Spleen (tissue), 11 donors: Measurements from ENCODE around the gene REXO5. TPM values are rescaled to one million over a fixed set of nuclear protein-coding genes. Genes with fewer than 3 reads are reported as not detected.

Experiments
- DNase-seq: peaks from one replicate; pipeline ENCODE4 v3.0.0-alpha.2; 2020
- H3K27ac ChIP-seq, 8 donors: fragments of 200-600 bp; sonication (generic) in 7 of 8; 1 replicate in 4 of 8; 2 replicates in 4 of 8; pipeline versions ENCODE4 v1.5.0 to v1.8.0; 2016 to 2021; ENCODE audit warnings: inconsistent platforms in 4 of 8, mild to moderate bottlenecking in 4 of 8, moderate library complexity in 1 of 8
- H3K27me3 ChIP-seq, 7 donors: fragments of 200-600 bp; sonication (generic) in 6 of 7; replicated peaks in 1 of 7; 1 replicate in 4 of 7; 2 replicates in 3 of 7; pipeline versions ENCODE4 v1.5.0 to v1.8.0; 2016 to 2021; ENCODE audit warnings: inconsistent platforms in 3 of 7, mild to moderate bottlenecking in 1 of 7
- H3K36me3 ChIP-seq, 6 donors: fragments of 200-600 bp; sonication (generic) in 5 of 6; 1 replicate in 4 of 6; 2 replicates in 2 of 6; pipeline versions ENCODE4 v1.5.0 to v1.8.0; 2016 to 2021; ENCODE audit warnings: inconsistent platforms in 2 of 6
- H3K4me1 ChIP-seq, 6 donors: fragments of 200-600 bp; sonication (generic) in 5 of 6; 1 replicate in 3 of 6; 2 replicates in 3 of 6; pipeline versions ENCODE4 v1.5.0 to v1.8.0; 2016 to 2021; ENCODE audit warnings: inconsistent platforms in 3 of 6
- H3K4me3 ChIP-seq, 8 donors: fragments of 200-600 bp; sonication (generic) in 7 of 8; 1 replicate in 4 of 8; 2 replicates in 4 of 8; pipeline versions ENCODE4 v1.5.0 to v1.8.0; 2016 to 2021; ENCODE audit warnings: inconsistent platforms in 4 of 8, mild to moderate bottlenecking in 4 of 8, moderate library complexity in 2 of 8
- H3K9me3 ChIP-seq, 8 donors: fragments of 200-600 bp; sonication (generic) in 7 of 8; 1 replicate in 4 of 8; 2 replicates in 4 of 8; pipeline versions ENCODE4 v1.5.0 to v1.8.0; 2016 to 2021; ENCODE audit warnings: inconsistent platforms in 4 of 8
- POLR2A ChIP-seq, 3 donors: fragments of 450-650 bp; IDR thresholded peaks; one replicate each; pipeline ENCODE4 v1.5.1; 2017; ENCODE audit warnings: antibody characterized with exemption in 3 of 3, mild to moderate bottlenecking in 1 of 3
- POLR2AphosphoS5 ChIP-seq, 3 donors: sonication (generic); formaldehyde crosslinking; IDR thresholded peaks; one replicate each; pipeline ENCODE4 v1.5.1; 2017; ENCODE audit warnings: antibody characterized with exemption in 3 of 3
- WGBS, 5 donors: extraction: QIAGEN DNeasy Blood & Tissue Kit in 3 of 5; methylation state at CpG; one replicate each; pipeline versions ENCODE4 v1.1.5 to v1.1.7; 2013 to 2018; 5-methylcytosine and 5-hydroxymethylcytosine counted together
- intact Hi-C: fragments of 100-400 bp; cut with DNase I; formaldehyde crosslinking; loops from one replicate; pipeline ENCODE4 v1.15.0; 2023; ENCODE audit warnings: low total_unique reads
- polyA plus RNA-seq, 3 donors: library from polyadenylated mRNA; stranded (reverse); fragments of 200-250 nt; gene quantifications; one replicate each; pipeline ENCODE4 v1.2.1, GENCODE V29; 2013
- total RNA-seq, 7 donors: library from RNA; depleted of rRNA in 3 of 7; stranded (reverse); fragments of >200 nt in 3 of 7; fragmentation: NEBNext Ultra II Directional in 4 of 7; extraction: Animal tissue kit (Norgen Biotek cat#: 25700) in 4 of 7; gene quantifications; one replicate each; pipeline versions ENCODE4 v1.1.0 to v1.2.1, GENCODE V29; 2016 to 2021
- TF ChIP-seq, protein P1 (sequence below), 11 experiments: fragments of 200-600 bp in 7 of 11; fragments of 450-650 bp in 4 of 11; sonication (generic) in 4 of 11; IDR thresholded peaks in 8 of 11; conservative IDR thresholded peaks in 3 of 11; 1 replicate in 7 of 11; 2 replicates in 4 of 11; pipeline versions ENCODE4 v1.4.0 to v1.8.0; 2016 to 2021; ENCODE audit warnings: antibody characterized with exemption in 11 of 11, inconsistent platforms in 4 of 11, mild to moderate bottlenecking in 1 of 11
- donor health status: healthy with polysubstance abuse.
- donor health status: DM: no; HTN: no; CAD: no; lungs with moderate emphysema.
- donor health status: DM: no; HTN: no; CAD: no.
- donor health status: Bipolar disorder and iron deficiency.
- donor health status: healthy.
- donor health status: DM: no; HTN: no; CAD: no.
- donor health status: DM: yes; HTN: yes; CAD: no.

REXO5 gene
- total and polyA plus RNA-seq, 10 donors, result 0.46 to 3.7 (median 1.5) TPM

GRCh38 chr16:20851601-20852000 is 45.3 kb downstream of the REXO5 start:
- Histone ChIP-seq H3K27me3 (no peaks in the 10 kb centered on the region), H3K36me3 (peaks cover 0 to 22% (median 3%) of the 10 kb centered on the region in 6 donors), H3K9me3 (no peaks in the 10 kb centered on the region), H3K4me1 (peaks cover 0 to 32% (median 14%) of the 10 kb centered on the region in 6 donors), H3K4me3 (no peak overlapping the region), H3K27ac (peak overlapping the region in 4 of 8 donors; percentile 37 to 62 (median 50))
- intact Hi-C loops, result loop anchor here (5.0 kb wide), 1 partner anchor 231 kb away; no protein-coding TSS in a partner anchor
- DNase-seq, result no peak
- TF ChIP-seq POLR2A (IDR thresholded peaks at IDR 0.05) (no peak), POLR2AphosphoS5 (IDR thresholded peaks at IDR 0.05) (peak in 2 of 3 donors; percentile 9 to 70)
- TF ChIP-seq, protein P1, sequence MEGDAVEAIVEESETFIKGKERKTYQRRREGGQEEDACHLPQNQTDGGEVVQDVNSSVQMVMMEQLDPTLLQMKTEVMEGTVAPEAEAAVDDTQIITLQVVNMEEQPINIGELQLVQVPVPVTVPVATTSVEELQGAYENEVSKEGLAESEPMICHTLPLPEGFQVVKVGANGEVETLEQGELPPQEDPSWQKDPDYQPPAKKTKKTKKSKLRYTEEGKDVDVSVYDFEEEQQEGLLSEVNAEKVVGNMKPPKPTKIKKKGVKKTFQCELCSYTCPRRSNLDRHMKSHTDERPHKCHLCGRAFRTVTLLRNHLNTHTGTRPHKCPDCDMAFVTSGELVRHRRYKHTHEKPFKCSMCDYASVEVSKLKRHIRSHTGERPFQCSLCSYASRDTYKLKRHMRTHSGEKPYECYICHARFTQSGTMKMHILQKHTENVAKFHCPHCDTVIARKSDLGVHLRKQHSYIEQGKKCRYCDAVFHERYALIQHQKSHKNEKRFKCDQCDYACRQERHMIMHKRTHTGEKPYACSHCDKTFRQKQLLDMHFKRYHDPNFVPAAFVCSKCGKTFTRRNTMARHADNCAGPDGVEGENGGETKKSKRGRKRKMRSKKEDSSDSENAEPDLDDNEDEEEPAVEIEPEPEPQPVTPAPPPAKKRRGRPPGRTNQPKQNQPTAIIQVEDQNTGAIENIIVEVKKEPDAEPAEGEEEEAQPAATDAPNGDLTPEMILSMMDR (IDR thresholded peaks at IDR 0.05 in 8 of 11, conservative IDR thresholded peaks at IDR 0.05 in 3 of 11), result no peak
- WGBS, 5 donors, result 66 to 85% (median 76%) methylated on average over 2 of the region's 2 CpGs

GRCh38 chr16:20853143-20853542 is 46.8 kb downstream of the REXO5 start:
- Histone ChIP-seq H3K27me3 (no peaks in the 10 kb centered on the region), H3K36me3 (peaks cover 0 to 35% (median 3%) of the 10 kb centered on the region in 6 donors), H3K4me1 (peaks cover 0 to 32% (median 14%) of the 10 kb centered on the region in 6 donors), H3K27ac (no peak overlapping the region), H3K4me3 (no peak overlapping the region), H3K9me3 (no peaks in the 10 kb centered on the region)
- intact Hi-C loops, result loop anchor here (5.0 kb wide), 1 partner anchor 229 kb away; no protein-coding TSS in a partner anchor
- TF ChIP-seq POLR2AphosphoS5 (IDR thresholded peaks at IDR 0.05) (no peak), POLR2A (IDR thresholded peaks at IDR 0.05) (no peak)
- TF ChIP-seq, protein P1 (IDR thresholded peaks at IDR 0.05 in 8 of 11, conservative IDR thresholded peaks at IDR 0.05 in 3 of 11), result no peak
- no peak for DNase-seq
- WGBS, 5 donors, result 77 to 89% (median 79%) methylated on average over 5 of the region's 5 CpGs

DNA sequence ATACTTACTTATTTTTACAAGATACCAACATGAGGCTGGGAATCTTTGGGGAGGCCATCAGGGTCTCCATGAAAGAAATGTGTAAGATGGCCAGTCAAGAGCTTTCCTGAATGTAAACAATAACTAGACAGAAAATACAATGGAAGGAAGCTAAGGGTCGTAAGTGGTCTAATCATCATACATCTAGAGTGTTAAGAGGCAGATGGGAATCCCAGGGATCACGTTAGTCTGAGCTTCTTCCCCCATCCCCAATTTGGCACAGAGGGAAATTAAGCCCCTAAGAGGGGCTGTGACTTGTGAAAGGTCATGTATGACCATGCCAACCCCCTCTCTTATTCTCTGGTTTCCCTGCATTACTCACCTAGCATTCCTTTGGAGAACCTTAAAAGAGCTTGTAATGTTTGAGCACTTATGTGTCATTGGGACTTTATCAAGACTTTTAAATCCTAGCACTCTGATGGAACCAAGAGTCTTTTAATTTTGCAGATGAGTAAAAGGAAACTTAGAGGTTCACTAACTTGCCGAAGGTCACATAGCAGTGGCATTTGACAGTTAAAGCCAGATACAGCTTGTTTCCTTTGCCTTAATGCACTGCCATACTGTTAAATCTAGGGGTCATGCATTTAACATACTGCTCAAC is 47.8 kb downstream of the REXO5 start:
- Histone ChIP-seq H3K27me3 (no peaks in the 10 kb centered on the region), H3K4me1 (peaks cover 0 to 32% (median 14%) of the 10 kb centered on the region in 6 donors), H3K4me3 (no peak overlapping the region), H3K9me3 (no peaks in the 10 kb centered on the region), H3K36me3 (peaks cover 0 to 39% (median 3%) of the 10 kb centered on the region in 6 donors), H3K27ac (no peak overlapping the region)
- TF ChIP-seq, protein P1 (IDR thresholded peaks at IDR 0.05 in 8 of 11, conservative IDR thresholded peaks at IDR 0.05 in 3 of 11), result no peak
- no peak for TF ChIP-seq POLR2A (IDR thresholded peaks at IDR 0.05)
- no peak for TF ChIP-seq POLR2AphosphoS5 (IDR thresholded peaks at IDR 0.05)
- WGBS, 5 donors, result 77 to 84% (median 82%) methylated on average over 3 of the region's 3 CpGs
- DNase-seq, result no peak
- intact Hi-C loops, result loop anchor here (5.0 kb wide), 1 partner anchor 228 kb away; no protein-coding TSS in a partner anchor

GRCh38 chr16:20854963-20855362 is 48.6 kb downstream of the REXO5 start:
- Histone ChIP-seq H3K4me1 (peaks cover 0 to 24% (median 10%) of the 10 kb centered on the region in 6 donors), H3K27ac (no peak overlapping the region), H3K9me3 (no peaks in the 10 kb centered on the region), H3K36me3 (peaks cover 0 to 47% (median 9%) of the 10 kb centered on the region in 6 donors), H3K4me3 (no peak overlapping the region), H3K27me3 (no peaks in the 10 kb centered on the region)
- intact Hi-C loops, result loop anchor here (5.0 kb wide), 1 partner anchor 227 kb away; no protein-coding TSS in a partner anchor
- TF ChIP-seq POLR2AphosphoS5 (IDR thresholded peaks at IDR 0.05), result no peak
- WGBS, 5 donors, result 93 to 100% (median 95%) methylated on average over 2 of the region's 2 CpGs
- no peak for DNase-seq
